ENCODE measurements around the gene CHRM1. TPM values are rescaled to one million over a fixed set of nuclear protein-coding genes. Genes with fewer than 3 reads are reported as not detected.
A peak's percentile ranks its signal among the peaks of the same experiment; 100 is the strongest.

Gene CHRM1
- total RNA-seq, 1 experiment from 2014 or later, result not detected

GRCh38 chr11:62923601-62924411, 2.6 kb upstream of the CHRM1 start:
- Histone ChIP-seq H2AFZ (ENCODE audit: low read length) (no peak overlapping the region), H3K9me2 (replicated peaks; ENCODE audit: low read length) (no peaks in the 10 kb centered on the region), H3K9me3 (ENCODE audit: low read length) (no peaks in the 10 kb centered on the region), H3F3A (ENCODE audit: low read length, unreplicated experiment) (no peaks in the 10 kb centered on the region), H3K4me2 (ENCODE audit: low read length) (no peak overlapping the region), H3K4me1 (ENCODE audit: insufficient read depth, low read length) (no peaks in the 10 kb centered on the region; the same call in 1 of the 2 replicates), H3K27me3 (ENCODE audit: low read length) (peaks cover 21% of the 10 kb centered on the region), H3K4me3 (ENCODE audit: low read length) (no peak overlapping the region), H3K79me2 (ENCODE audit: low read length) (no peaks in the 10 kb centered on the region), H3K27ac (ENCODE audit: low read length) (no peak overlapping the region), H3K36me3 (ENCODE audit: low read depth, low read length) (no peaks in the 10 kb centered on the region), H3K9ac (ENCODE audit: low read length) (no peak overlapping the region), H4K20me1 (ENCODE audit: low read length) (no peaks in the 10 kb centered on the region)
- CTCF ChIA-PET, result no interaction called here
- DNase-seq (no peak), ATAC-seq (no peak)
- no TSS peak for BruUV-seq (replicated peaks)
- POLR2A ChIA-PET (ENCODE audit: unreplicated experiment), result interaction anchor here (0.6 kb wide), 1 partner anchor 44 kb away, joined by 3 read pairs; no protein-coding TSS in a partner anchor
- TF ChIP-seq EZH2phosphoT487 (IDR thresholded peaks at IDR 0.05; ENCODE audit: borderline replicate concordance, low read length) (no peak), EZH2 (IDR thresholded peaks at IDR 0.05; ENCODE audit: low read length, unreplicated experiment) (no peak), CTCF (conservative IDR thresholded peaks at IDR 0.05; ENCODE audit: low read depth, low read length) (no peak)
- intact Hi-C loops (cut with micrococcal nuclease), result no loop called here

GRCh38 chr11:62922653-62923431, 1.7 kb upstream of the CHRM1 start:
- no peak overlapping the region for H3K27ac ChIP-seq (ENCODE audit: low read length)
- H2AFZ ChIP-seq (ENCODE audit: low read length), result no peak overlapping the region
- H3K4me2 ChIP-seq (ENCODE audit: low read length), result no peak overlapping the region
- no peaks in the 10 kb centered on the region for H3K79me2 ChIP-seq (ENCODE audit: low read length)
- H3K4me1 ChIP-seq (ENCODE audit: insufficient read depth, low read length), result no peaks in the 10 kb centered on the region; the same call in 1 of the 2 replicates
- no TSS peak for BruUV-seq (replicated peaks)
- H3K36me3 ChIP-seq (ENCODE audit: low read depth, low read length), result no peaks in the 10 kb centered on the region
- intact Hi-C loops (cut with micrococcal nuclease), result no loop called here
- no peaks in the 10 kb centered on the region for H4K20me1 ChIP-seq (ENCODE audit: low read length)
- H3K9me3 ChIP-seq (ENCODE audit: low read length), result no peaks in the 10 kb centered on the region
- H3K27me3 ChIP-seq (ENCODE audit: low read length), result peaks cover 13% of the 10 kb centered on the region
- H3K9me2 ChIP-seq (replicated peaks; ENCODE audit: low read length), result no peaks in the 10 kb centered on the region
- no peaks in the 10 kb centered on the region for H3F3A ChIP-seq (ENCODE audit: low read length, unreplicated experiment)
- H3K9ac ChIP-seq (ENCODE audit: low read length), result no peak overlapping the region
- no peak for DNase-seq
- no peak overlapping the region for H3K4me3 ChIP-seq (ENCODE audit: low read length)
- ChIA-PET POLR2A (ENCODE audit: unreplicated experiment) (no interaction called here), CTCF (no interaction called here)
- no peak for ATAC-seq
- TF ChIP-seq CTCF (conservative IDR thresholded peaks at IDR 0.05; ENCODE audit: low read depth, low read length) (peak; percentile 45), EZH2phosphoT487 (IDR thresholded peaks at IDR 0.05; ENCODE audit: borderline replicate concordance, low read length) (no peak)
